T1000 (cell line): ENCODE data around the gene LIPN.

Source experiments
- DNase-seq: peaks from one replicate; lab custom pipeline; 2025; ENCODE audit warnings: mixed read lengths; lab: John Stamatoyannopoulos, UW

LIPN gene

GRCh38 chr10:88783724-88784123, 23.9 kb downstream of the LIPN start:
- no peak for DNase-seq

- no peak for DNase-seq
Observed at GRCh38 chr10:88786032-88786770, 26.4 kb downstream of the LIPN start.

DNA sequence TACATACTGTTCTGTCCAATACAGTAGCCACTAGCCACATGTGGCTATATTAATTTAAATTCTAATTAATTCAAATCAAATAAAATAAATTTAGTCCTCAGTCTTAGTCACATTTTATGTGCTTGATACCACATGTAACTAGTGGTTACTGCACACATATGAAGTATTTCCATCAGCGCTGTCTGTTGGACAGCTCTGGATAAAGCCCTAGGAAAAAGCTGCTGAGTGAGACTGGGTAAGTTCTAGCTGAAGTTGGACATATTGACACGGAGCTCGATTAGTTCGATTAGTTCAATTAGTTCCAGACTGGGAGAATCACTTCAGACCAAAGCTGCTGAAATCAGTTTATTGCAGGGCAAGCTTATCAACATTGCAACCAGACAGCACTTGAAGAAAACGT, 27.6 kb downstream of the LIPN start:
- DNase-seq, result no peak

GRCh38 chr10:88788924-88789323, 29.1 kb downstream of the LIPN start:
- DNase-seq, result no peak

GRCh38 chr10:88791924-88792323, 32.1 kb downstream of the LIPN start:
- no peak for DNase-seq

DNA sequence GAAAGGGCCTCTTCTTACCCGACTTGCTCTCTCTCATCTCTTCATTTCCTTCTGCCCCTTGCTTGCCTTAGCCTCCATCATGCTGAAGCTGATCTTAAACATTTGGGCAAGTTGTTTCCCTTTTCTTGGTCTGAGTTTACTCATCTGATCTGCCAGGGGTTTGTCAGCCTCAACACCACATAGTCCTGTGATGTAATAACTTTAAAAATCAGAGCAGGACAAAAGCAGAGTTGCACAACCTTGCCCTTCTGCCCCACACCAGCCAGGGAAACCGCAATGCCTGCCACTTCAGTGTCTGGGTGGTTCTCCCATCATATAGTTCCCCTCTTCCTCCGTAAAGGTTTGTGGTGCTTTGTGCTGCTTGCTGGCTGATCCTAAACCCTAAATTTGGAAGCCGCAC, 32.8 kb downstream of the LIPN start:
- peak; percentile 17 for DNase-seq

- no peak for DNase-seq
Observed at GRCh38 chr10:88793712-88794299, 34.0 kb downstream of the LIPN start.

GRCh38 chr10:88794731-88795130, 34.9 kb downstream of the LIPN start:
- DNase-seq, result no peak

DNA sequence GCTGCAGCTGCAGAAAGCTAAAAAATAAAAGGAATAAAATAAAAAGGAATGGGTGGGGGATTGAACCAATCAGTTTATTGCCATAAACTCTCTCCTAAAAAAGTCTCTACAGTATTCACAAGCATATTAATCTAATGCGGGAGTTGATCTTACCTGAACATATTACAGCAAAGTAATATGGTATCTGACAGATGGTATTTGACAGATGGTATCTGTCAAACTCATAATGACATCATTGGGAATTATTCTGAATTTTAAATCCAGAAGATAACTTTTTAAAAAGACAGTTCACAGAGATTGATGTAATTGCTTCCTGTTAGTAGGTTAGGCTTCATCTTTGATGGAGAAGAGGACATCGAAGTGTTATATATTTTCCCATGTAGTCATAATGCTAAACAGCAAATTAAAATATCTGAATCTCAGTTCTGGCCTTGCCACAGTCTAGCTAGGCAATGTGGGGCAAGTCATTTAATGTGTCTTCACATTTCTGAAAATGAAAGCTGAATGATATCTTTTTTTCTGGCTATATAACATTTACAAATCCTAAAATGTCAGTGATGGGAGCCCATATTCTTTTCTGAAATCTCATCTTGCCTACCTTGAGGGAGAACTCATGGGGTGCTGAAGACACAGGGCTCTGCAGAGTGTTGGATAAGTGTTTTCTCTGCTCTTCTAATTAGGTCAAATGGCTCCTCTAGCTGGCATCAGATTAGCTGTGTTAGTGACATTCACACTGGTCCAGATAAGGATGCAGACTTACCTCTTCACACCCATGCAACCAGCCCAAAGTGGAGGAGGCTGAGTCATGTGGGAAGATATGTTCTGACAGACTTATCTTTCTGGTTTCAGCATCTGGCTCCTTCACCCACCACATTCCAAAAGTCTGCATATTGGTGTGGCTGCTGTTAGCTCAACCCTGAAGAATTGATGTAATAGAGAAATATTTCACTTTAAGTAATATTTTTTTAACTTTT, 40.6 kb downstream of the LIPN start:
- DNase-seq, result no peak

- DNase-seq, result no peak
Observed at GRCh38 chr10:88802523-88803285, 42.9 kb downstream of the LIPN start, which contains the start of gene LIPM. TSS of gene LIPM (plus strand) at chr10:88802730. CDS start at chr10:88802897, 167 bp downstream.

- DNase-seq, result no peak
Observed at GRCh38 chr10:88803641-88804040, 43.8 kb downstream of the LIPN start.

GRCh38 chr10:88804083-88804812, 44.4 kb downstream of the LIPN start:
- DNase-seq, result no peak

DNA sequence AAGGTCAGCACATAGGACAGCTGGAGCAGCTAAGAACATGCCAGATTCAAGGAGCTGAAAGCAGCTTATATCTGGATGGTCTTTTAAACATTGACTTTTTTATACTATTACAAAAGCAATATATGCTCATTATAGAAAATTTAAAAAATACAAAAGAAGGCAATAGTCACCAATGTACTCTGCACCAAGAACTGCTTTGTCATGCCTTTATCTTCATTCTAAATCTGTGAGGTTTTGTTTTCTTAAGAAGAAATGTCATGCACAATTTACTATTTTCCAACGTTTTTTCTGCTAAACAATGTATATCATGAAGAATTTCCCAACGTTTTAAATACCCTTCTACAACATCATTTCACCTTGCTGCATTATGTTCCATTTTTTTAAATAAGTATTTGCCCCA, 45.5 kb downstream of the LIPN start:
- no peak for DNase-seq

GRCh38 chr10:88805924-88806323, 46.1 kb downstream of the LIPN start:
- no peak for DNase-seq

DNA sequence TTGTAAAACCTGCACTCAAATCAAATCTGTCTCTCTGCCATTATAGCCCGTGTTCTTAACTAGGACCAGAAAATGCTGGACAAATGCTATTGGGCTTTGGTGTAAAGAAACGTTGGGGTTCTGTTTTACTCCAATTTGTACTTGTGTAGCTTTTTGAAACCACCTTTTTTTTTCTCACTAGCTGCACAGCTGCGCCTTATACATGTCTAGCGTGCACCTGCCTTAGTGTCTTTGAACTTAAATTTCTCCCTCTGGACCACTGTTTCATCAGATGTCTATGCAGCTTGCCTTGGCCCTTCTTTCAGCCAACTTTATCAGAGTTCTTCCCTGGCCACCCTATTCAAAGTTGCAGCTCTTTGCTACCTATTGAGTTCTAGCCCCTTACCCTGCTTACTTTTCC, 49.8 kb downstream of the LIPN start:
- no peak for DNase-seq

DNA sequence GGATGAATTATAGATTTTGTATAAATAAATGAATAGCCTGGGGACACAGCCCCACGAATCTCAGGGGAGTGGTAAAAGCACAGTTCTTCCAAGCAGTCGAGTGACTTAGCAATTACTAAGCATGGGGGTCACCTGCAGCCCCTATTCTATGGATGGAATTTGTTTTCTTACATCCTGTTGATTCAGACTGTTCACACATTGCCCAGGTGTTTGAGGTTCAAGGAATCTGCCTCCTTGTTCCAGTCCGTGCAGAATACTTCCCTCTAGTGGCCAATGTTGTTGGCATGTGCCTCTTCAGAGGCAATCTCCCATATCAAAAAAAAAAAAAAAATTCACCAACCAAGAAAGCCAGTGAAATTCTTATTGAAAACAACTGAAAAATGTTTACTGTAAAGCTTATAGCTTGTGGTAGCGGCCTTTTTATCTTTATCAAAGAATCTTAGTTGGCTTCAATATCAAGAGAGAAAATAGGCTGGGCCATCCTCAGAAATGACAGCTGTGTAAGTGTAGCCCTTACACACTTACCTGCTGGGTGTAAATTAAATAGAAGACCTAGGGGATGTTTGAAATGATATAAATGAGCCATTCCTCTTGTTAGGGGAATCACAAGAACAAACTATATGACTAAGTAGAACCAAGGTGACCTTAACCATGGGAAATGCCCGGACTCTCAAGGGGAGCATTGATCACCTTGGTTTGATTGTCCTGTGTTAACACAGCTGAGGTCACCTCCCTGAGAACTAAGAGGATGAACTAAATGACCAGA, 50.6 kb downstream of the LIPN start:
- DNase-seq, result peak; percentile 86

- no peak for DNase-seq
Observed at GRCh38 chr10:88813200-88813599, 53.4 kb downstream of the LIPN start.

- no peak for DNase-seq
Observed at GRCh38 chr10:88819290-88819689, 59.5 kb downstream of the LIPN start.

GRCh38 chr10:88820748-88821401, 61.1 kb downstream of the LIPN start:
- DNase-seq, result no peak

DNA sequence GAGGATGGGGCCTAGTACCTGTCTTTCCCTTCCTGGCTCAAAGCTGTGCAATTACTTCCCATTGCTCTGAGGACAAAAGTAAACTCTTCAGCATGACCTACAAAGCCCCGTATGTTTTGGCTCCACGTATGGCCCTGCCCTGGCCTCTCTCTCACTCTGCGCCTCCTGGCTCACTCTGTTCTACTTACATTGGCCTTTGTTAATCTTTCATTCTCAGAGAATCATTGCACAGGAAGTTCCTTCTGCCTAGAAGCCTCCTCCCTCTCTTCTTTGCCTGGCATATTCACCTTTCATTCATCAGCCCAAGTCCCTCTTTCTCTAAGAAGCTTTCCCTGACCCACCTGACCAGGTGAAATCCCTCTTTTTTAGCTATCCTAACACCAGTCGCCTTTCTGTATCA, 66.6 kb downstream of the LIPN start:
- no peak for DNase-seq
